HG03342 (cell line): ENCODE results near the gene VARS2.
A peak's percentile ranks its signal among the peaks of the same experiment; 100 is the strongest.
"Not testable (repeated sequence)": the region's sequence is repeated elsewhere in the genome, so short reads cannot be mapped to it uniquely, and the experiment has no call there.

Experiments
- ATAC-seq: cut with Tn5 transposase; IDR thresholded peaks from one replicate; pipeline ENCODE4 v1.9.1; 2021; ENCODE audit warnings: mild to moderate bottlenecking, moderate library complexity; ENCODE audit not compliant: unreplicated experiment

Gene VARS2

GRCh38 chr6:30927080-30927479, 13.0 kb downstream of the VARS2 start:
- ATAC-seq, result not testable (repeated sequence)

DNA sequence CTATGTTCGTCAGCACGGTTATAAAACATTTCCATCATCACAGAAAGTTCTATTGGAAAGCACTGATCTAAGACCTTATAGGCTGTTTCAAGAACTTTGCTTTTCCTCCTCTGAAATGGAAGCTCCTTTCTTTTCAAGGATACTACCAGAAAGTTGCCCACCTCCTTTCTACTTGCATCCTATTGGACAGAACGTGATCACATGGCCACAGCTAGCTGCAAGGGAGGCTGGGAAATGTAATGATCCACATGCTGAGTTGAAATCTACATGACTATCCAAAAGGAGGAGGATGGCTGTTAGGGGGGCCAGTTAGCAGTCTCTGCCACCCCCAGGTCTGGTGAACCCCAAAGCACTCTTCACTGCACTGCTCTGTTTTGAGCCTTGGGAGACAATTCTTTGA, 14.6 kb downstream of the VARS2 start:
- no peak for ATAC-seq

DNA sequence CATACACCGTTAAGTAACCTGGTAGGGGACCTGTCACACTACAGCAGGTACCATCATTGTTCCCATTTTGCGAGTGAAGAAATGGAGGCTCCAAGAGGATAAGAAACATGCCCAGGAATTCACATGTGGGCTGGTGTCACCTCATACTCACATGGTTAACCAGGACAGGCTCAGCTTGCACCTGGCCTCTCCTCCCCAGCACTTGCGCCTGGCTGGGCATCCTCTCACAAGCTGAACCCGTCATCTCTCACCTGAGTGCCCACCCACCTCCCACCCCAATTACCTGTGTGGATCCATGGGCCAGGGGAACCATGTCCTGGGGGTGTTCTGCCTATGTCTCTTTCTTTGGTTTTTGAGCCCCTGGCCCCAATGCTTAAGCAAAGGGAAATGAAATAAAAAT, 16.5 kb downstream of the VARS2 start:
- ATAC-seq, result no peak

- no peak for ATAC-seq
Measured at GRCh38 chr6:30931272-30931671, 17.2 kb downstream of the VARS2 start.

GRCh38 chr6:30931969-30932645, 18.1 kb downstream of the VARS2 start, which contains the start of gene SFTA2:
SFTA2 (minus strand) TSS chr6:30932170; CDS start chr6:30932096, 74 bp downstream.
- ATAC-seq, result no peak

DNA sequence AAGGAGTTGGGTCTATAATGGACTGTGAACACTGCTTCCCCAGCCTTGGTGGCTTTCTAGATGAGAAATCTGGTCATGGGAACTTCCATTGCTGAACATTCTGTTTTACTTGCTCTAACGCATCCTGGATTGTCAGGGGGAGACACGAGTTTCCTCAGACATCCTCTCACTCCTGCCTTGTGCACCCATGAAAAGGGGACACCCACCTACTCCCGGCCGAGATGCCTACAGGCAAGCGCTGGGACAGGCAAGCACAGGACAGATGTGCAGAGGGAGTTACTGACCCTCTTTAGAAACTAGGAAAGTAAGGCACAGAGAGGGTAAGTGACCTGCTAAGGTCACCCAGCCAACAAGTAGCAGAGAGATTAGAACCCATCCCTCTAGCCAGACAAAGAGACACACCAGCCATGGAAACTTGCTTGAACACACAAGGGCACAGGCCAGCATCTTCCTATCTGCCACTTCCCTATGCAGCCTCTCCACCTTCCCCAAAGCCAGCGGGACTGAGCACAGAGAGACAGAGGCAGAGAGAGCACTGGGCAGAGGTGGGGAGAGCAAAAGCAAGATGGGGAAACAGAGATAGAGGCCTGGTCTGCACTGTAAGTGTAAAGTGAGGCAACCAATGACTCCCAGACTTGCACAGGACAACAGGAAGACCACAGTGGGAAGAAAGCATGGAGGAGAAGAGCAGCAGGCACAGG, 18.8 kb downstream of the VARS2 start:
- no peak for ATAC-seq

- no peak for ATAC-seq
Measured at GRCh38 chr6:30935018-30935417, 21.0 kb downstream of the VARS2 start.

GRCh38 chr6:30937265-30937664, 23.2 kb downstream of the VARS2 start:
- ATAC-seq, result no peak

- no peak for ATAC-seq
Measured at GRCh38 chr6:30938730-30939129, 24.7 kb downstream of the VARS2 start.

GRCh38 chr6:30939473-30939872, 25.4 kb downstream of the VARS2 start:
- no peak for ATAC-seq

DNA sequence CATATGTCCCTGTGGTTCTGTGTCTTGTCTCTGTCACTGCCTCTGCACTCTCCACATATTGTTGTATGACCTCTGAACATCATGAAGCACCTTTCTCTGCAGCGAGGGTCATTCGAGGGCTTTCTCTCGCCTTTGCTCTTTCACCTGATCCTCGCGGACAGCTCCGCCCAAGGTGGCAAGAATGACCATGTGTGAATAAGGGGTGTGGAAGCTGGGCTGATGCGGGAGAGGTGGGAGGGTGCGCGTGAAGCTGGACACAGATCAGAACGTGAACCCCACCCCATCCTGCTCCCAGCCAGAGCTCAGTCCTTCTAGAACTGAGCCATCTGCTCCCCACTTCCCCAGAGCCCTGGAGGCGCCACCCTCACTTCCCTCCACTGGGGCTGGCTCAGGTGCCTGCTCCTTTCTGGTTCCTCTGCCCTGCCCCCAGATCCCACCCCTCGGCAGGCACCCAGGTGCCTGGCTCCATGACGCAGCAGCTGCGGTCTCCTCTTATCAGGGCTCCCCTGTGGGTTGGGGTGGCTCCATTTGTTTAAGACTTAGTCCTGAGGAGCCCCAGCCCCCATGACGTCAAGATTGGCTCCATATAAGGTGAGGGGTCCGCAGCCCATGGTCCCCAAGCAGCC, 26.4 kb downstream of the VARS2 start, which contains the start of gene MUCL3:
Gene MUCL3, plus strand, starts transcription at position 613 of the 626 bp plus-strand sequence. CDS start 27 bp downstream, outside the sequence.
- ATAC-seq, result no peak

- ATAC-seq, result no peak
Measured at GRCh38 chr6:30942338-30943060, 28.5 kb downstream of the VARS2 start.

- ATAC-seq, result no peak
Measured at GRCh38 chr6:30944051-30944450, 30.0 kb downstream of the VARS2 start.

GRCh38 chr6:30945281-30945680, 31.2 kb downstream of the VARS2 start:
- no peak for ATAC-seq

- no peak for ATAC-seq
Measured at GRCh38 chr6:30947231-30947630, 33.2 kb downstream of the VARS2 start.

DNA sequence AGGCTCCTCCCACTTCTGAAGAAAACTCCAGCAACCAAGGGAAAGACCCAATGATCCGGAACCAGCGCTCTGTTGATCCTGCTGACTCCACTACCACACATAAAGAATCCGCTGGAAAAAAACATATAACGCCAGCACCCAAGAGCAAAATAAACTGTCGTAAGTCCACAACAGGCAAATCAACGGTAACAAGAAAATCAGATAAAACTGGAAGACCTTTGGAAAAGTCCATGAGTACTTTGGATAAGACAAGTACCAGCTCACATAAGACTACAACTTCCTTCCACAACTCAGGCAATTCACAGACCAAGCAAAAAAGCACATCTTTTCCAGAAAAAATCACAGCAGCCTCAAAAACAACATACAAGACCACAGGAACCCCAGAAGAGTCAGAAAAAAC, 34.8 kb downstream of the VARS2 start:
- no peak for ATAC-seq

- ATAC-seq, result no peak
Measured at GRCh38 chr6:30951907-30952469, 38.0 kb downstream of the VARS2 start.

GRCh38 chr6:30954631-30955366, 40.8 kb downstream of the VARS2 start:
- no peak for ATAC-seq

- ATAC-seq, result peak; percentile 68
Measured at GRCh38 chr6:30955367-30956042, 41.5 kb downstream of the VARS2 start.

GRCh38 chr6:30957716-30958115, 43.7 kb downstream of the VARS2 start:
- no peak for ATAC-seq
